Measurements from ENCODE around the gene PLXNA1. TPM values are rescaled to one million over a fixed set of nuclear protein-coding genes. Genes with fewer than 3 reads are reported as not detected.

Gene PLXNA1
- total and polyA plus RNA-seq, 9 of the 15 experiments (the other 6 are each of a cell fraction or from before 2014, with no cell fraction given), result 0.23 to 59.9 (median 16.8) TPM

- TF ChIP-seq HNRNPH1 (optimal IDR thresholded peaks at IDR 0.05; ENCODE audit: low read depth, low read length) (no peak), ZFP91 (CRISPR knock-in tag; IDR thresholded peaks at IDR 0.05) (no peak), ZNF408 (CRISPR knock-in tag; IDR thresholded peaks at IDR 0.05; ENCODE audit: low read depth) (no peak), ZNF76 (CRISPR knock-in tag; IDR thresholded peaks at IDR 0.05; ENCODE audit: borderline replicate concordance) (no peak), ZNF41 (CRISPR knock-in tag; conservative IDR thresholded peaks at IDR 0.05) (no peak), PCBP2 (IDR thresholded peaks at IDR 0.05; ENCODE audit: low read depth, low read length, poor library complexity, severe bottlenecking) (no peak), NUFIP1 (IDR thresholded peaks at IDR 0.05; ENCODE audit: partially characterized antibody) (no peak), PBX2 (CRISPR knock-in tag; IDR thresholded peaks at IDR 0.05; ENCODE audit: low read depth) (no peak), PBX2 (tag; conservative IDR thresholded peaks at IDR 0.05; ENCODE audit: low read depth) (no peak)
These were observed 20.2 kb downstream of the PLXNA1 start (continued) for GRCh38 chr3:127003175-127003555.

Measured in K562 (cell line).